Panc1 (cell line): Measurements from ENCODE around the gene THRB. TPM values are rescaled to one million over a fixed set of nuclear protein-coding genes. Genes with fewer than 3 reads are reported as not detected.

Source experiments
- ATAC-seq: fragments of 200-7000 bp; cut with Tn5 transposase; 2 replicates; pipeline ENCODE4 v1.9.1; 2020; ENCODE audit warnings: mild to moderate bottlenecking, moderate library complexity
- BruUV-seq: library from RNA; stranded (reverse); fragments of 400-500 nt; replicated peaks from 2 replicates; lab custom pipeline; 2021; lab: Mats Ljungman, UMichigan
- CTCF ChIA-PET: fragments of 300-600 bp; sonication (Branson Sonifier 250); formaldehyde crosslinking; loops from one replicate; lab custom pipeline; 2022; ENCODE audit warnings: antibody characterized with exemption; lab: Charles Lee
- POLR2A ChIA-PET: fragments of 300-600 bp; sonication (Branson Sonifier 250); formaldehyde crosslinking; loops from one replicate; lab custom pipeline; 2022; ENCODE audit warnings: antibody characterized with exemption; lab: Charles Lee
- DNase-seq: peaks from one replicate; pipeline ENCODE4 v3.0.0-alpha.2; 2010; ENCODE audit warnings: low read depth, low spot score
- H3K27ac ChIP-seq: 2 replicates; pipeline ENCODE4 v1.5.1; 2011; ENCODE audit warnings: mild to moderate bottlenecking, low read length, inconsistent platforms
- H3K27me3 ChIP-seq: fragments of 200-500 bp; sonication (Bioruptor generic); 2 replicates; pipeline ENCODE4 v1.6.0; 2014; ENCODE audit warnings: low read length, inconsistent platforms; ENCODE audit not compliant: control insufficient read depth, insufficient read depth
- H3K36me3 ChIP-seq: fragments of 200-500 bp; sonication (Bioruptor generic); 2 replicates; pipeline ENCODE4 v1.5.1; 2014; ENCODE audit warnings: inconsistent platforms, mild to moderate bottlenecking, low read length, moderate library complexity; ENCODE audit not compliant: control insufficient read depth, insufficient read depth
- H3K4me1 ChIP-seq: 2 replicates; pipeline ENCODE4 v1.5.1; 2011; ENCODE audit warnings: inconsistent platforms, mild to moderate bottlenecking, low read length, moderate library complexity; ENCODE audit not compliant: control insufficient read depth, insufficient read depth
- H3K4me3 ChIP-seq, 2 experiments: 2 replicates each; pipeline ENCODE4 v1.5.1; 2011 to 2012; ENCODE audit warnings: low read depth in 2 of 2, low read length in 2 of 2, mild to moderate bottlenecking in 2 of 2, inconsistent platforms in 1 of 2, moderate library complexity in 1 of 2
- H3K9me3 ChIP-seq: fragments of 200-500 bp; sonication (Bioruptor generic); 2 replicates; pipeline ENCODE4 v1.5.1; 2014; ENCODE audit warnings: low read depth, mild to moderate bottlenecking, inconsistent platforms, low read length, moderate library complexity; ENCODE audit not compliant: control insufficient read depth, insufficient read depth
- CTCF ChIP-seq: fragments of 450-650 bp; IDR thresholded peaks from 2 replicates; pipeline ENCODE4 v1.5.1; 2017; ENCODE audit warnings: mild to moderate bottlenecking
- POLR2AphosphoS5 ChIP-seq: IDR thresholded peaks from 2 replicates; pipeline ENCODE4 v1.6.1; 2012; ENCODE audit warnings: mild to moderate bottlenecking, low read depth, low read length, moderate library complexity
- REST ChIP-seq, 2 experiments: IDR thresholded peaks; 2 replicates each; pipeline ENCODE4 v1.6.1; 2011 to 2012; ENCODE audit warnings: low read depth in 2 of 2, control low read depth in 1 of 2, low read length in 1 of 2, mild to moderate bottlenecking in 1 of 2, moderate library complexity in 1 of 2; ENCODE audit not compliant: insufficient read depth in 1 of 2
- SIN3A ChIP-seq: IDR thresholded peaks from 2 replicates; pipeline ENCODE4 v1.6.1; 2012; ENCODE audit warnings: low read depth, mild to moderate bottlenecking, low read length, moderate library complexity, borderline replicate concordance; ENCODE audit not compliant: insufficient read depth
- TCF7L2 ChIP-seq: IDR thresholded peaks from 2 replicates; pipeline ENCODE4 v1.6.1; 2011; ENCODE audit warnings: mild to moderate bottlenecking, low read depth, low read length, inconsistent platforms
- in situ Hi-C: cut with HindIII; loops from 2 replicates; pipeline ENCODE4 v1.10.0; 2016; ENCODE audit warnings: low sequenced_read_pairs, low pct_unique_long_range_greater_than_20kb
- intact Hi-C: fragments of 100-400 bp; cut with micrococcal nuclease; formaldehyde crosslinking; loops from one replicate; pipeline ENCODE4 v1.10.0; 2022; ENCODE audit not compliant: unreplicated experiment
- total RNA-seq: library from RNA; stranded (reverse); gene quantifications from one replicate; pipeline ENCODE4 v1.2.1, GENCODE V29; 2021; ENCODE audit not compliant: unreplicated experiment

The THRB gene
- total RNA-seq, 1 experiment from 2014 or later, result 3.9 TPM

DNA sequence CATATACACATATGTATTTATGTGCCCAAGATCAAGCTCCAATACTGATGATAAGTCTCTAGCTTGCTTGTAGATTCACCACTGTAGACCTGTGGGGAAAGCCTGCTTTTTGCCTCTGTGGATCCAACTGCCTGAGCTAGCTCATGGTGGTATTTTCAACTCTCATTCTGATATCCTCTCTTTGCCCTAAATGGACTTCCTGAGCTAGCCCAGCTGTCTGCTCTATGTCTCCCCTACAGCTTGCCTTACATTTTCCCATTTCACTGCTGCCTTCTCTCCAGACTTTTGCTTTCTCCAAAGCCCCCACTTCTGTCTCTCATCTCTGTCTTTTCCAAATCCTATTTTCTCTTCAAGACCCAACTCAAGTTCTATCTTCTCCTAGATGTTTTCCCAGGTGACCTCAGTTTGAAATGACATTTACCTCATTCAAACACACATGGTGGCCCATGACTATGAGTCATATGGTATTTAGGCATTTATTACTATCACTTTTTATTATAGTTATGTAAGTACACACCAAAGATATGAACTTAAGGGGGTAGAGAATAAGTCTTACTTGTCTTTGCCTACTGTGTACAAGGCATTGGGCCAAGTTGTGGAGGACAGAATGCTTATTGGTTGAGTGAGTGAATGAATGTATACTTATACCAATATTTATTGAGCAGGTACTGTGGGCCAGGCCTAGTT, 357.9 kb downstream of the THRB start:
- Histone ChIP-seq H3K27me3 (no peaks in the 10 kb centered on the region), H3K4me3 (no peak overlapping the region), H3K27ac (no peak overlapping the region), H3K4me1 (no peaks in the 10 kb centered on the region), H3K36me3 (no peaks in the 10 kb centered on the region), H3K9me3 (no peaks in the 10 kb centered on the region)
- in situ Hi-C loops, result no loop called here
- ChIA-PET POLR2A (no interaction called here), CTCF (no interaction called here)
- TF ChIP-seq CTCF (no peak), SIN3A (no peak), TCF7L2 (no peak), REST (IDR thresholded peaks at IDR 0.05; ENCODE audit: insufficient read depth in 1 of 2, low read depth in 2 of 2, low read length in 1 of 2) (no peak), POLR2AphosphoS5 (no peak)
- ATAC-seq (no peak), DNase-seq (no peak)
- intact Hi-C loops, result no loop called here
- BruUV-seq, result no TSS peak

DNA sequence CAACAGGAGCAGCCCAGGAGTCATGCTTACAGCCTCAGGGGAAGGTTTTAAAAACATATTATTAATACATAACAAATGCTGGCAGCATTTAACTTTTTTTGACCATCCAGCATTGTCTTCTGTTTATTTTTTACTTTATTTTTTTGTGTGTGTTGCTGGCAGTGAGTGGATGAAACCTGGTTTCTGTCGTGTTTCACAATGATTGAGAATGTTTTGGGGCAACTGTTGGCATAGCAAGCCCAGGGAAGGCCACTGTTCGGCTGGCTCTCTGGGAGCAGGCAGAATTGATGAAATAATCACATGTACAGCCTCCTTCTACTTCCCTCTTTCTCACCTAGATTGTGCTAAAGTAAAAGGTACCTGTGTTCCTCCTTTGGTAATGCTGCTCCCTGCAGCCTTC, 359.4 kb downstream of the THRB start:
- ChIA-PET CTCF (no interaction called here), POLR2A (no interaction called here)
- no peak for ATAC-seq
- Histone ChIP-seq H3K9me3 (no peaks in the 10 kb centered on the region), H3K27me3 (no peaks in the 10 kb centered on the region), H3K36me3 (no peaks in the 10 kb centered on the region), H3K4me3 (no peak overlapping the region), H3K4me1 (no peaks in the 10 kb centered on the region), H3K27ac (no peak overlapping the region)
- DNase-seq, result no peak
- in situ Hi-C loops, result no loop called here
- intact Hi-C loops, result no loop called here
- BruUV-seq, result no TSS peak
- TF ChIP-seq CTCF, result no peak
- TF ChIP-seq TCF7L2, result no peak
- no peak for TF ChIP-seq REST (IDR thresholded peaks at IDR 0.05; ENCODE audit: insufficient read depth in 1 of 2, low read depth in 2 of 2, low read length in 1 of 2)
- no peak for TF ChIP-seq POLR2AphosphoS5
- TF ChIP-seq SIN3A, result no peak
